ENCODE data around the gene CNGA2. TPM values are rescaled to one million over a fixed set of nuclear protein-coding genes. Genes with fewer than 3 reads are reported as not detected.

The CNGA2 gene
- total and polyA plus RNA-seq, 4 experiments from 2014 or later = not detected

DNA sequence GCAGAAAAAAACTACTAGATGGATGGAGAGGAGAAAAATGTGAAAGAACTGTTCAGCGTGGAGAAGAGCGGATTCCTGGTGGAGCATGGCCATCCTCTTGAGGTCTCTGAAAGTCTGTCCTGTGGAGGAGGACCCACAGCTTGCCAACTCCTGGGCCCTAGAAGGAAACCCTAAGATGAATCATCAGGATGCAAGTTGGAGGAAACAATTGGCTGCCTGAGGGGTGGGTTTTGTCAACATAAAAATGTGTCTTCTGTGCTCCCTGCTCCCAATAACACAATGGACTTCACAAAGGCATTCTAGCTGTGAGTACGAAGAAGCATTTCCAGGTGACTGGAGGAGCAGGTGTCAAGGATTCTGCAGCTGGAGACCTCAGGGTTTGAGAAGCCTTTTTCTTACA lies 37.2 kb downstream of the CNGA2 start:
- Mint-ChIP-seq H3K9me3 (peaks cover 0 to 4% (median 0%) of the 10 kb centered on the region in 8 donors), H3K36me3 (no peaks in the 10 kb centered on the region), H3K4me1 (no peaks in the 10 kb centered on the region), H3K4me3 (no peak overlapping the region), H3K27me3 (peaks cover 0 to 2% of the 10 kb centered on the region in 2 donors), H3K27ac (no peak overlapping the region)
- Histone ChIP-seq H3K27me3 (ENCODE audit: insufficient read depth, low read length) (no peaks in the 10 kb centered on the region), H3K36me3 (ENCODE audit: insufficient read depth, low read length) (no peaks in the 10 kb centered on the region), H3K27ac (ENCODE audit: low read depth, low read length) (no peak overlapping the region), H3K4me3 (ENCODE audit: low read length in 2 of 2) (no peak overlapping the region), H3K9me3 (ENCODE audit: control insufficient read depth in 1 of 2, low read length in 2 of 2) (no peaks in the 10 kb centered on the region), H3K4me1 (ENCODE audit: insufficient read depth, low read length) (no peaks in the 10 kb centered on the region)
- ChIA-PET POLR2A (ENCODE audit: partially characterized antibody) (no interaction called here), CTCF (ENCODE audit: partially characterized antibody) (no interaction called here)
- intact Hi-C loops (cut with micrococcal nuclease) = no loop called here
- DNase-seq = no peak

DNA sequence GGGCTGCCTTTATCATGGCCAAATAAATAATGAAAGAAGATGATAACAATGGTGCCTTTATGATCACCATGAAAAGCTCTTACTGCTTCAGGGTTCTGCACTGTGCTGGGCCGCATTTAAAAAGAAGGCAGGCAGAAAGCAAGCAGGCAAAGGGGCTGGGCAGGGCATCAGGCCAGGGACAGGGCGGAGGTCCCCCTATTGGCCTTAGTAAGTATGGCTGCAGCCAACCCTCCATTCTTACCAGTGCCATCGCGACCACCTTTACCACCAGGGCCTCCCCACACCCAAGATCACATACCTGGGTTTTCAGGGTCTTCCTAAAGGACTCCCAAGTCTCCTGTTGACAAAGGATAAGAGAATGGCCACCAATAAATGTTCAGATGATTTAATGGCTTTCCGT lies 38.9 kb downstream of the CNGA2 start:
- H3K36me3 ChIP-seq (ENCODE audit: insufficient read depth, low read length) = no peaks in the 10 kb centered on the region
- Mint-ChIP-seq H3K4me1 (no peaks in the 10 kb centered on the region), H3K9me3 (peaks cover 0 to 2% (median 0%) of the 10 kb centered on the region in 8 donors), H3K27me3 (no peaks in the 10 kb centered on the region), H3K4me3 (no peak overlapping the region), H3K27ac (no peak overlapping the region), H3K36me3 (no peaks in the 10 kb centered on the region)
- H3K27ac ChIP-seq (ENCODE audit: low read depth, low read length) = no peak overlapping the region
- ChIA-PET CTCF (ENCODE audit: partially characterized antibody) (no interaction called here), POLR2A (ENCODE audit: partially characterized antibody) (no interaction called here)
- H3K9me3 ChIP-seq (ENCODE audit: control insufficient read depth in 1 of 2, low read length in 2 of 2) = no peaks in the 10 kb centered on the region
- no peaks in the 10 kb centered on the region for H3K4me1 ChIP-seq (ENCODE audit: insufficient read depth, low read length)
- intact Hi-C loops (cut with micrococcal nuclease) = no loop called here
- H3K27me3 ChIP-seq (ENCODE audit: insufficient read depth, low read length) = no peaks in the 10 kb centered on the region
- DNase-seq = no peak
- H3K4me3 ChIP-seq (ENCODE audit: low read length in 2 of 2) = no peak overlapping the region

DNA sequence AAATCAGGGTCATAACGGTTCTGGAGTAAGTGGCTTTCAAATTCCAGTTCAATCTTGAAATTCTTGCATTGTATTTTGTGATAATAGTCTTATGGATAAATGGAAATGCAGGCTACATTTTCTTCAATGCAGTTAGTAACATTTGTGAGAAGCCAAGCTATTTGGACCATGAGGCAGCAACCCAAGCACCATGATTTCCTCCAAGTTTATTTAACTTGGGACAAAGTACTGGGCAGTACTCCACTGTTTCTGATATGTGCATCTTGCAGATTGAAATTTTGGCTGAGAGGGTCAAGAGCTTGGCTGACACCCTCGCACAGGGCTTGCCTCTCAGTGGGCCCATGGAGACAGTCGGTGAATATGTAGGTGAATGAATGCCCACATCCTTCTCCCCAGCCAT lies 39.9 kb downstream of the CNGA2 start:
- no peak for DNase-seq
- H3K4me3 Mint-ChIP-seq = no peak overlapping the region
- no peaks in the 10 kb centered on the region for H3K27me3 Mint-ChIP-seq
- Histone ChIP-seq H3K27ac (ENCODE audit: low read depth, low read length) (no peak overlapping the region), H3K9me3 (ENCODE audit: control insufficient read depth in 1 of 2, low read length in 2 of 2) (no peaks in the 10 kb centered on the region), H3K27me3 (ENCODE audit: insufficient read depth, low read length) (no peaks in the 10 kb centered on the region), H3K4me1 (ENCODE audit: insufficient read depth, low read length) (no peaks in the 10 kb centered on the region), H3K36me3 (ENCODE audit: insufficient read depth, low read length) (no peaks in the 10 kb centered on the region), H3K4me3 (ENCODE audit: low read length in 2 of 2) (no peak overlapping the region)
- ChIA-PET CTCF (ENCODE audit: partially characterized antibody) (no interaction called here), POLR2A (ENCODE audit: partially characterized antibody) (no interaction called here)
- no peak overlapping the region for H3K27ac Mint-ChIP-seq
- H3K36me3 Mint-ChIP-seq = no peaks in the 10 kb centered on the region
- H3K9me3 Mint-ChIP-seq = peaks cover 0 to 2% (median 0%) of the 10 kb centered on the region in 8 donors
- no peaks in the 10 kb centered on the region for H3K4me1 Mint-ChIP-seq
- intact Hi-C loops (cut with micrococcal nuclease) = no loop called here

DNA sequence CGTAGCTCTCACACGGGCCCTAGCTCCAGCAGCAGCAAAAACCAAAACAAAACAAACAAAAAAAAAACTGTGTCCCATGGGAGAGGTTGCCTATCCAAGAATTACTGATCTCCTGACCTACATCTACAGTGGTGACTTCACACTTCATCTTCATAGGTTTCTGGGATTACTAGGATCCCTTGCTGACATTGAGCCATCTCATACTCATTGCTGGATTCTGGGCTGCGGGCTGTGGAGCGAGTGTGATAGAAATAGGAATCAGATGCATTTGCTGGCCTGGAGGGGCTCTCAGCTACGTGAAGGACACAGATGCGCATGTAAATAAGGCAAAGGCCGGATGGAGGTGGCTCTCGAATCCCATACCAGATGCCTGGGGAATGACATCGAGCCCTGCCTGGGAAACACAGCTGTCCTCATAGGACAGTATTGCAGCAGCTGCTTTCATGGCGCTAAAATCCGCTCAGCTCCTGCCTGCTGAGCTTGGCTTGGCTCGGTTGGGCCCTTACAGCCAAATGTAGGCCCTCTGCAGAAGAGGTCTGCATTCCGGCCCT lies 41.7 kb downstream of the CNGA2 start:
- H3K27ac ChIP-seq (ENCODE audit: low read depth, low read length) = no peak overlapping the region
- no peaks in the 10 kb centered on the region for H3K9me3 ChIP-seq (ENCODE audit: control insufficient read depth in 1 of 2, low read length in 2 of 2)
- intact Hi-C loops (cut with micrococcal nuclease) = no loop called here
- no peaks in the 10 kb centered on the region for H3K4me1 ChIP-seq (ENCODE audit: insufficient read depth, low read length)
- no peak overlapping the region for H3K4me3 Mint-ChIP-seq
- H3K4me3 ChIP-seq (ENCODE audit: low read length in 2 of 2) = no peak overlapping the region
- ChIA-PET POLR2A (ENCODE audit: partially characterized antibody) (no interaction called here), CTCF (ENCODE audit: partially characterized antibody) (no interaction called here)
- H3K27ac Mint-ChIP-seq = no peak overlapping the region
- no peaks in the 10 kb centered on the region for H3K27me3 ChIP-seq (ENCODE audit: insufficient read depth, low read length)
- DNase-seq = no peak
- H3K9me3 Mint-ChIP-seq = peaks cover 0 to 2% (median 0%) of the 10 kb centered on the region in 8 donors
- no peaks in the 10 kb centered on the region for H3K27me3 Mint-ChIP-seq
- H3K36me3 Mint-ChIP-seq = no peaks in the 10 kb centered on the region
- no peaks in the 10 kb centered on the region for H3K4me1 Mint-ChIP-seq
- H3K36me3 ChIP-seq (ENCODE audit: insufficient read depth, low read length) = no peaks in the 10 kb centered on the region

DNA sequence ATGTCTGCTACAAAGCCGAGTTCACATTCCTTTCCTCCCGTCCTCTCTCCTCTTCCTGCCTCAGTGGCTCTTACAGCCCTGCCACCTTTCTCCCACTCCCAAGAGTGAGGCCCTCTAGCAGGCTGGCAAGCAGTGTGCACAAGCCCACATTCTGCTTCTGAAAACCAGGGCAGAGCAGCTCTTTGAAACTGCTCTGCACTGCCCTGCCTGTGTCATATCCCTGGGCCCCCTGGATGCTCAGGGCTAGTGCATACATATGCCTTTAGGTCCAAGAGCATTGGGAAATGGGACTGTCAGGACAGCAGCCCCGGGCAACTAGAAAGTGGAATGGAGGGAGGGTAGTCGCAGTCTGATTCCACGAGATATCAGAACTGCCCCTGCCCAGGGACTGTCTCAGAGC lies 42.4 kb downstream of the CNGA2 start:
- Histone ChIP-seq H3K27ac (ENCODE audit: low read depth, low read length) (no peak overlapping the region), H3K36me3 (ENCODE audit: insufficient read depth, low read length) (no peaks in the 10 kb centered on the region), H3K27me3 (ENCODE audit: insufficient read depth, low read length) (no peaks in the 10 kb centered on the region), H3K9me3 (ENCODE audit: control insufficient read depth in 1 of 2, low read length in 2 of 2) (no peaks in the 10 kb centered on the region), H3K4me3 (ENCODE audit: low read length in 2 of 2) (no peak overlapping the region), H3K4me1 (ENCODE audit: insufficient read depth, low read length) (no peaks in the 10 kb centered on the region)
- no peak for DNase-seq
- Mint-ChIP-seq H3K27ac (no peak overlapping the region), H3K27me3 (no peaks in the 10 kb centered on the region), H3K4me3 (no peak overlapping the region), H3K36me3 (no peaks in the 10 kb centered on the region), H3K4me1 (no peaks in the 10 kb centered on the region), H3K9me3 (peaks cover 0 to 2% (median 0%) of the 10 kb centered on the region in 8 donors)
- CTCF ChIA-PET (ENCODE audit: partially characterized antibody) = no interaction called here
- POLR2A ChIA-PET (ENCODE audit: partially characterized antibody) = no interaction called here
- intact Hi-C loops (cut with micrococcal nuclease) = no loop called here

DNA sequence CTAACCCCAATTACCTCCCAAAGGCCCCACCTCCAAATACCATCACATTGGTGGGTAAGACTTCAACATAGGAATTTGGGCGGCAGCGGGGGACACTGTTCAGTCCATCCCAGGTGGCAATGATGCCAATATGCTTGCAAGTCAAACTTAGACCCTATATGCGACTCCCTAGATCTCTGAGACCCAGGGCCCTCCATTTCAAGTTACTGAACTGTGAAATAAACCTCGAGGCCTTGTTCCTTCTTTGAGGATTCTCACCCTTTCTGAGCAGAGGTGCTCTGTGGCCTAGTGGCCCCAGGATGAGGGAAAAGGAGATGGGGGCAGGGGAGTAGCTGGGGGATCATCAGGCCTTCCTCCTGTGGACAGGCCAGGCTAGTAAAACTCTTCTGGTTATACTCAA lies 44.7 kb downstream of the CNGA2 start:
- ChIA-PET CTCF (ENCODE audit: partially characterized antibody) (no interaction called here), POLR2A (ENCODE audit: partially characterized antibody) (no interaction called here)
- Histone ChIP-seq H3K27me3 (ENCODE audit: insufficient read depth, low read length) (no peaks in the 10 kb centered on the region), H3K27ac (ENCODE audit: low read depth, low read length) (no peak overlapping the region), H3K4me3 (ENCODE audit: low read length in 2 of 2) (no peak overlapping the region), H3K9me3 (ENCODE audit: control insufficient read depth in 1 of 2, low read length in 2 of 2) (no peaks in the 10 kb centered on the region), H3K4me1 (ENCODE audit: insufficient read depth, low read length) (no peaks in the 10 kb centered on the region), H3K36me3 (ENCODE audit: insufficient read depth, low read length) (no peaks in the 10 kb centered on the region)
- Mint-ChIP-seq H3K4me1 (no peaks in the 10 kb centered on the region), H3K9me3 (peaks cover 0 to 2% (median 0%) of the 10 kb centered on the region in 8 donors), H3K4me3 (no peak overlapping the region), H3K36me3 (no peaks in the 10 kb centered on the region), H3K27me3 (no peaks in the 10 kb centered on the region), H3K27ac (no peak overlapping the region)
- intact Hi-C loops (cut with micrococcal nuclease) = no loop called here
- DNase-seq = no peak

DNA sequence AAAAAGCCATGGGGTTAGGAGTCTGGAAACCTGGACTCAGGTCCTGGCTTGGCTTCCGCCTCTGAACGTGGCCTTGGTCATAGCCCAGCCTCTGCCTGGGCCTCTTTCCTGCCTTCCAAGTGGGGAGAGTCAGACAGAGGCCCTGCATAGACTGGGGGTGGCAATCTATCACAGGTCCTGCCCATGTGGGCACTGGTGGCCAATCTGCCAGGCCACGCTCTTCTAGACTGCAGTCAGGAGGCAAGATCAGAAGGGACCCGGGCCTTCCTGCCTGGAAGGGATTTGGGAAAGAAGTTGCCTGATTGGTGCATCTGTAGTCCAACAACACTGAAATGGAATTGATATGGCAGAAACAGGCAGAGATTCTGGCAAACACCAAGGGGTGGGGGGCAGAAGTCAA lies 46.1 kb downstream of the CNGA2 start:
- no peaks in the 10 kb centered on the region for H3K27me3 ChIP-seq (ENCODE audit: insufficient read depth, low read length)
- H3K27ac ChIP-seq (ENCODE audit: low read depth, low read length) = no peak overlapping the region
- DNase-seq = no peak
- POLR2A ChIA-PET (ENCODE audit: partially characterized antibody) = no interaction called here
- H3K4me3 ChIP-seq (ENCODE audit: low read length in 2 of 2) = no peak overlapping the region
- Mint-ChIP-seq H3K27me3 (no peaks in the 10 kb centered on the region), H3K4me1 (no peaks in the 10 kb centered on the region), H3K36me3 (no peaks in the 10 kb centered on the region), H3K4me3 (no peak overlapping the region), H3K27ac (no peak overlapping the region), H3K9me3 (no peaks in the 10 kb centered on the region)
- no peaks in the 10 kb centered on the region for H3K9me3 ChIP-seq (ENCODE audit: control insufficient read depth in 1 of 2, low read length in 2 of 2)
- CTCF ChIA-PET (ENCODE audit: partially characterized antibody) = no interaction called here
- no peaks in the 10 kb centered on the region for H3K4me1 ChIP-seq (ENCODE audit: insufficient read depth, low read length)
- H3K36me3 ChIP-seq (ENCODE audit: insufficient read depth, low read length) = no peaks in the 10 kb centered on the region
- intact Hi-C loops (cut with micrococcal nuclease) = no loop called here

DNA sequence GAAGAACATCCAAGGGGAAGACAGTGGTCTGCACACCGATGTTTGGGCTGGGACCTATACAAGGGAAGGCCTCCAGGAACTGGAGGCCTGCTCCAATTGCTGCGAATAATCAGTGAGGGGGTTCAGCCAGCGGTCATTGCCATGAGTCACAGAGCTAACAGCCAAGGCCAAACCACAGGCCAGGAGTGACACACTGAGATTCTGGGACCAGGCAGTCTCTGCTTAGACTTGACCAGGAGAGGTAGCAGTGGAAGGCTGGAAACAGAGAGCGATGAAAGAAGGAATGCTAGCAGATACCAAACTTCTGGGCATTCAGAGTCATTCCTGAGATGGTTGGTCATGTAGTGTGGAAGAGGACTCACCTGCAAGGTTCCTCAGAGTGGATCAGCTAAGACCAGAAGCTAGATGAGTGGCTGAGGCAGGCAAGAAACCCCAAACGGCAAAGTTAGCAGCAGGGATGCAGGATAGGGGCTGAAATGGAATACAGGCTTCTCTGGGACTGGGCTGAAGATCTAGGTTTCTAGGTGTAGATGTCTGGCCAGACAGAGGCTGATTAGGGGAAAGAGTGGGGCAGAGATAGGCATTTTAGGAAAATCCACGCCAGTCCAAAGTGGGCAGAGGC lies 54.7 kb downstream of the CNGA2 start:
- Histone ChIP-seq H3K27me3 (ENCODE audit: insufficient read depth, low read length) (no peaks in the 10 kb centered on the region), H3K4me1 (ENCODE audit: insufficient read depth, low read length) (no peaks in the 10 kb centered on the region), H3K4me3 (ENCODE audit: low read length in 2 of 2) (no peak overlapping the region), H3K9me3 (ENCODE audit: control insufficient read depth in 1 of 2, low read length in 2 of 2) (no peaks in the 10 kb centered on the region), H3K36me3 (ENCODE audit: insufficient read depth, low read length) (no peaks in the 10 kb centered on the region), H3K27ac (ENCODE audit: low read depth, low read length) (no peak overlapping the region)
- intact Hi-C loops (cut with micrococcal nuclease) = no loop called here
- Mint-ChIP-seq H3K9me3 (no peaks in the 10 kb centered on the region), H3K4me3 (no peak overlapping the region), H3K36me3 (no peaks in the 10 kb centered on the region), H3K27ac (no peak overlapping the region), H3K27me3 (peaks cover 0 to 1% of the 10 kb centered on the region in 2 donors), H3K4me1 (no peaks in the 10 kb centered on the region)
- CTCF ChIA-PET (ENCODE audit: partially characterized antibody) = no interaction called here
- no peak for DNase-seq
- POLR2A ChIA-PET (ENCODE audit: partially characterized antibody) = no interaction called here

Measured in CD4-positive, alpha-beta memory T cell (primary cell).